ENCODE measurements around the gene DNAJB6.

DNAJB6 gene

GRCh38 chr7:157371296-157371695 lies 34.5 kb downstream of the DNAJB6 start:
- no peak for DNase-seq

GRCh38 chr7:157372300-157373232 lies 35.8 kb downstream of the DNAJB6 start:
- DNase-seq = no peak

- DNase-seq = no peak
These were observed 36.7 kb downstream of the DNAJB6 start for GRCh38 chr7:157373493-157373892.

GRCh38 chr7:157375410-157375809 lies 38.6 kb downstream of the DNAJB6 start:
- no peak for DNase-seq

- no peak for DNase-seq
These were observed 40.8 kb downstream of the DNAJB6 start for GRCh38 chr7:157377436-157378124.

GRCh38 chr7:157378390-157378789 lies 41.6 kb downstream of the DNAJB6 start:
- DNase-seq = no peak

- no peak for DNase-seq
These were observed 42.7 kb downstream of the DNAJB6 start for GRCh38 chr7:157379493-157379892.

GRCh38 chr7:157380416-157380815 lies 43.6 kb downstream of the DNAJB6 start:
- DNase-seq = no peak

- no peak for DNase-seq
These were observed 47.1 kb downstream of the DNAJB6 start for GRCh38 chr7:157383868-157384267.

- DNase-seq = no peak
These were observed 47.5 kb downstream of the DNAJB6 start for GRCh38 chr7:157384301-157384700.

- peak; percentile 14 to 64 for DNase-seq
These were observed 50.4 kb downstream of the DNAJB6 start for GRCh38 chr7:157386979-157387800.

- DNase-seq = no peak
These were observed 51.5 kb downstream of the DNAJB6 start for GRCh38 chr7:157388301-157388700.

- DNase-seq = no peak
These were observed 53.3 kb downstream of the DNAJB6 start for GRCh38 chr7:157389951-157390730.

- no peak for DNase-seq
These were observed 54.4 kb downstream of the DNAJB6 start for GRCh38 chr7:157391036-157391710.

GRCh38 chr7:157392256-157393037 lies 55.6 kb downstream of the DNAJB6 start:
- no peak for DNase-seq

- DNase-seq = no peak
These were observed 57.7 kb downstream of the DNAJB6 start for GRCh38 chr7:157394246-157395191.

GRCh38 chr7:157395206-157395605 lies 58.4 kb downstream of the DNAJB6 start:
- no peak for DNase-seq

GRCh38 chr7:157396316-157397035 lies 59.7 kb downstream of the DNAJB6 start:
- no peak for DNase-seq

Measured in NCI-H187 (cell line).